Parathyroid adenoma (tissue), 2 donors: ENCODE results near the gene MFAP3L.

Experiments used
- H2AFZ ChIP-seq: fragments of 300-600 bp; sonication (generic); one replicate; pipeline ENCODE4 v1.7.0; 2017; ENCODE audit warnings: antibody characterized with exemption, mild to moderate bottlenecking
- H3K27ac ChIP-seq: fragments of 300-600 bp; sonication (generic); one replicate; pipeline ENCODE4 v1.7.0; 2017
- H3K27me3 ChIP-seq: fragments of 300-600 bp; sonication (generic); one replicate; pipeline ENCODE4 v1.7.0; 2017; ENCODE audit warnings: low read length; ENCODE audit not compliant: control insufficient read depth, insufficient read depth
- H3K36me3 ChIP-seq: fragments of 300-600 bp; sonication (generic); one replicate; pipeline ENCODE4 v1.7.0; 2017; ENCODE audit warnings: low read length; ENCODE audit not compliant: control insufficient read depth, insufficient read depth
- H3K4me1 ChIP-seq: fragments of 300-600 bp; sonication (generic); one replicate; pipeline ENCODE4 v1.7.0; 2017; ENCODE audit warnings: control low read depth
- H3K4me2 ChIP-seq: fragments of 300-600 bp; sonication (generic); one replicate; pipeline ENCODE4 v1.7.0; 2017; ENCODE audit warnings: low read length
- H3K4me3 ChIP-seq: fragments of 300-600 bp; sonication (generic); one replicate; pipeline ENCODE4 v1.7.0; 2017; ENCODE audit warnings: low read depth, low read length
- H3K79me2 ChIP-seq: fragments of 300-600 bp; sonication (generic); one replicate; pipeline ENCODE4 v1.7.0; 2017; ENCODE audit warnings: control low read depth
- H3K9ac ChIP-seq: fragments of 300-600 bp; sonication (generic); one replicate; pipeline ENCODE4 v1.7.0; 2017; ENCODE audit warnings: mild to moderate bottlenecking
- H3K9me3 ChIP-seq: fragments of 300-600 bp; sonication (generic); one replicate; pipeline ENCODE4 v1.7.0; 2017; ENCODE audit warnings: low read length; ENCODE audit not compliant: control insufficient read depth
- TF ChIP-seq, protein P1 (sequence below): fragments of 300-600 bp; sonication (generic); IDR thresholded peaks from one replicate; pipeline ENCODE4 v1.7.0; 2017; ENCODE audit warnings: antibody characterized with exemption, mild to moderate bottlenecking
- donor health status: primary hyperparathyroidism.

The MFAP3L gene

GRCh38 chr4:170026253-170027021 is at the start of gene MFAP3L:
Gene MFAP3L (minus strand): TSS chr4:170026395. CDS start chr4:170005877, 20,518 bp downstream.
- Histone ChIP-seq H3K36me3 (no peaks in the 10 kb centered on the region), H3K79me2 (no peaks in the 10 kb centered on the region), H3K4me2 (peak within 1 kb of the TSS; percentile 93), H3K27me3 (no peaks in the 10 kb centered on the region), H3K4me1 (no peaks in the 10 kb centered on the region), H3K27ac (peak within 1 kb of the TSS; percentile 60), H3K9ac (no peak within 1 kb of the TSS), H3K9me3 (no peaks in the 10 kb centered on the region), H2AFZ (peak within 1 kb of the TSS; percentile 94), H3K4me3 (peak within 1 kb of the TSS; percentile 64)
- TF ChIP-seq, protein P1, sequence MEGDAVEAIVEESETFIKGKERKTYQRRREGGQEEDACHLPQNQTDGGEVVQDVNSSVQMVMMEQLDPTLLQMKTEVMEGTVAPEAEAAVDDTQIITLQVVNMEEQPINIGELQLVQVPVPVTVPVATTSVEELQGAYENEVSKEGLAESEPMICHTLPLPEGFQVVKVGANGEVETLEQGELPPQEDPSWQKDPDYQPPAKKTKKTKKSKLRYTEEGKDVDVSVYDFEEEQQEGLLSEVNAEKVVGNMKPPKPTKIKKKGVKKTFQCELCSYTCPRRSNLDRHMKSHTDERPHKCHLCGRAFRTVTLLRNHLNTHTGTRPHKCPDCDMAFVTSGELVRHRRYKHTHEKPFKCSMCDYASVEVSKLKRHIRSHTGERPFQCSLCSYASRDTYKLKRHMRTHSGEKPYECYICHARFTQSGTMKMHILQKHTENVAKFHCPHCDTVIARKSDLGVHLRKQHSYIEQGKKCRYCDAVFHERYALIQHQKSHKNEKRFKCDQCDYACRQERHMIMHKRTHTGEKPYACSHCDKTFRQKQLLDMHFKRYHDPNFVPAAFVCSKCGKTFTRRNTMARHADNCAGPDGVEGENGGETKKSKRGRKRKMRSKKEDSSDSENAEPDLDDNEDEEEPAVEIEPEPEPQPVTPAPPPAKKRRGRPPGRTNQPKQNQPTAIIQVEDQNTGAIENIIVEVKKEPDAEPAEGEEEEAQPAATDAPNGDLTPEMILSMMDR: no peak

GRCh38 chr4:170071196-170071595 is 45.0 kb upstream of the MFAP3L start:
- no peaks in the 10 kb centered on the region for H3K27me3 ChIP-seq
- H3K4me1 ChIP-seq: no peaks in the 10 kb centered on the region
- H3K27ac ChIP-seq: no peak overlapping the region
- no peak overlapping the region for H3K9ac ChIP-seq
- no peak overlapping the region for H3K4me3 ChIP-seq
- TF ChIP-seq, protein P1: no peak
- no peak overlapping the region for H2AFZ ChIP-seq
- no peaks in the 10 kb centered on the region for H3K36me3 ChIP-seq
- H3K4me2 ChIP-seq: no peak overlapping the region
- H3K79me2 ChIP-seq: no peaks in the 10 kb centered on the region
- H3K9me3 ChIP-seq: no peaks in the 10 kb centered on the region

DNA sequence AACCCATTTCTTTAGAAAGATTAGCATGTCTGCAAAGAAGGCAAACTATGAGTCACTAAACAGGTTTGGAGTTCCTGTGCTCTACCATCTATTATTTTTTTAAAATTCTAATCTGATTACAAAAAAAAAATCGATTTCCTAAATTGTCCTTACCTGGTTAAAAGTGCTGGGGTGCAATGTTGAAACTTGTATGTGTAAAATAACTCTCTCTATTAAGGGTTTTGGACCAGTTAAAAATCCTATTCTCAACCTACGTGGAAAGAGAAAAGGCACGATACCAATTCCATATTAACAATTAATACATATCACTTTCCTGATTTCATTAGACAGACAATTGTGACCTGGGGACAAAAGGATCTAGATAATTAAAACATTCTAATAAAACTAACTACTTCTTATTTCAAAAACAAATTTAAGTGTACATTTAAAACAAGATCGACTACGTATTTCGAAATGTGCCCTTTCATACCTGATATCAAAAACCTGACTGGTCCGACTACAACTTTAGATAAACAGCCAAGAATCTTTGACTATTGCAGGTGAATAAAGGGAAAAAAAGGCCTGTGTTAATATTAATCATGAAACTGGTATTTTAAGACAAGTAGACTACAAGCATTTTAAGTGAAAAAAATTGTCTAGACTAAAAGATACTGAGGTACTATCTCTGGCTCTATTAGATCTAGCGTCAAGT is 42.4 kb upstream of the MFAP3L start:
- H3K9ac ChIP-seq: no peak overlapping the region
- no peaks in the 10 kb centered on the region for H3K4me1 ChIP-seq
- H3K4me2 ChIP-seq: no peak overlapping the region
- H3K9me3 ChIP-seq: no peaks in the 10 kb centered on the region
- TF ChIP-seq, protein P1: no peak
- H3K79me2 ChIP-seq: no peaks in the 10 kb centered on the region
- H3K36me3 ChIP-seq: no peaks in the 10 kb centered on the region
- no peaks in the 10 kb centered on the region for H3K27me3 ChIP-seq
- H2AFZ ChIP-seq: no peak overlapping the region
- no peak overlapping the region for H3K27ac ChIP-seq
- H3K4me3 ChIP-seq: no peak overlapping the region

DNA sequence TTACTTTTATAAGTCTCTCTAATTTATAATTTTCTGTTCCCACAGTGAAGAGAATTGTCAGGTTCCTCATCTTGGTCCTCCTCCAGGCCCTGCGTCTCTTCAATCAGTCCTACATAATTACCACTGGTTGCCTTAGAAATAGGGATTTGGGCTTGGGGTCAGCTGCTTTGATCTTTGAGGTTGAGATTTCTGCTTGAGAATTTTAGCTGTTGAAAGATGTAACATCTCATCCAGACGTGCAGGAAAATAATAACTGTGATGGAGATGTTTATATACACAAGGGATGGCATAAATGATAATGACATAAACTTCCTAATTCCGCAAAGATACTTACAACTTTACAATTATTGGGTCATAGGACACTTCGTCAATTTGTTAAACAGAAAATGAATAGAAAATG is 33.2 kb upstream of the MFAP3L start:
- Histone ChIP-seq H3K36me3 (no peaks in the 10 kb centered on the region), H3K79me2 (no peaks in the 10 kb centered on the region), H2AFZ (no peak overlapping the region), H3K9ac (no peak overlapping the region), H3K4me3 (no peak overlapping the region), H3K9me3 (no peaks in the 10 kb centered on the region), H3K27ac (no peak overlapping the region), H3K4me1 (no peaks in the 10 kb centered on the region), H3K4me2 (no peak overlapping the region), H3K27me3 (no peaks in the 10 kb centered on the region)
- TF ChIP-seq, protein P1: no peak
